ENCODE results near the gene TNRC6C. TPM values are rescaled to one million over a fixed set of nuclear protein-coding genes. Genes with fewer than 3 reads are reported as not detected.
"Not testable (repeated sequence)": the region's sequence is repeated elsewhere in the genome, so short reads cannot be mapped to it uniquely, and the experiment has no call there.

TNRC6C gene
- total RNA-seq, 3 donors from 2014 or later, result 19.6 to 25.0 (median 20.4) TPM

DNA sequence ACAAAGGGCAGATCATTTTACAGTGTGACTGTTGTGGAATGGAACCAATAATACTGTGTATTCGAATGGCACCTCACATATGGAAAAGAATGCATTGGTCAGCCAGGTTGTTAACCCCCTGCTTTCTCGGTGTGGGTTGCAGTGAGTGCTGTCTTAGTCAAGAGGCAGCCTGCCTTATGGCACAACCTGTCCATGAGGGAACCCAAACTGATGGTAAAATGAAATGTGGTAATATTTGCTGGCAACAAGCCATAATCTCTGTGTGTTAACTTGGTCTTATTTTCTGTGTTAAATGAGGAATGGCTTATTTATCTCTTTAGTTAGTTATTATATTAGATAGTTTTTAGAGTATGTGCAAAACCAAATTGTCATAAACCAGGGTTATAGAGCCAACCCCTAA lies 88.4 kb downstream of the TNRC6C start:
- H3K4me1 Mint-ChIP-seq (ENCODE audit: low read depth), result peaks cover 40% of the 10 kb centered on the region

DNA sequence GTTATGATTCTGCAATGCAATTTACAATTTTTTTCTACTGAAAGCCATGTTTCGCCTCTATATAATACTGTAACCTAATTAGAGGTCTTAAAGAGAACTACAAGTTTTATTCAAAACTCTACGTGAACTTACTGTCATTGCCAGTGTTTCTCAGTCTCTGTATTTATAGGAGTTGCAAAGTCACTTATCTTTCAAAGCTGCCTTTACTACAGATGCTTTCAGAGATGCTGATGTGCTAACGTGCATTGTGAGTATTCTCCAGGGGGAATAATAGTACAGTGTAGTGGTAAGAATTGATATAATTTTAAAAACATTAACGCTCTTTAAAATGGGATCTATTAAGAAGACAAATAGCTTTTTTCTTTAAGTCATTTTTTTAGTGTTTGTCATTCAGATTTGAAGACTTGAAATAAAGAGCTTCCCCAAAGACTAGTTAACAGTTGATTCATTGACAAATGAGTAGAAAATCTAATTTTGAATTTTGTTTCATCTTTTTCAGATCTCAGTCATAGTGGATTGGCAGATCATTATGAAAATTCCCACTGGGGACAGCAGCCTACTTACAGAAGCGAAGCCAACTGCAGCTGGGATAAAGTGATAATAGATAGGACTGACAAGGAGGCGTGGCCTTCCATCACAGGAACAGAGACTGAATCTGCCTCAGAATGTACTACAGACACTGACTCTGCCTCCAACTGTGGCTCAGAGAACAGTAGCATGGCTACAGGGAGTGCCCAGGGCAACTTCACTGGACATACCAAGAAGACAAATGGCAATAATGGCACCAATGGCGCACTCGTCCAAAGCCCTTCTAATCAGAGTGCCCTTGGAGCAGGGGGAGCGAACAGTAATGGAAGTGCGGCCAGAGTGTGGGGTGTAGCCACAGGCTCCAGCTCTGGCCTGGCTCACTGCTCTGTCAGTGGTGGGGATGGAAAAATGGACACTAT lies 90.1 kb downstream of the TNRC6C start:
- ATAC-seq, result no peak
- no peaks in the 10 kb centered on the region for H3K9me3 Mint-ChIP-seq
- peaks cover 47% of the 10 kb centered on the region for H3K36me3 Mint-ChIP-seq (ENCODE audit: insufficient read depth)

More for the DNA sequence above, 88.4 kb downstream of the TNRC6C start:
- no peaks in the 10 kb centered on the region for H3K9me3 Mint-ChIP-seq
- DNase-seq, result no peak
- H3K36me3 Mint-ChIP-seq (ENCODE audit: insufficient read depth), result peaks cover 51% of the 10 kb centered on the region
- no peak for ATAC-seq
- no peaks in the 10 kb centered on the region for H3K27me3 Mint-ChIP-seq (ENCODE audit: low read depth)
- no peak overlapping the region for H3K4me3 Mint-ChIP-seq

DNA sequence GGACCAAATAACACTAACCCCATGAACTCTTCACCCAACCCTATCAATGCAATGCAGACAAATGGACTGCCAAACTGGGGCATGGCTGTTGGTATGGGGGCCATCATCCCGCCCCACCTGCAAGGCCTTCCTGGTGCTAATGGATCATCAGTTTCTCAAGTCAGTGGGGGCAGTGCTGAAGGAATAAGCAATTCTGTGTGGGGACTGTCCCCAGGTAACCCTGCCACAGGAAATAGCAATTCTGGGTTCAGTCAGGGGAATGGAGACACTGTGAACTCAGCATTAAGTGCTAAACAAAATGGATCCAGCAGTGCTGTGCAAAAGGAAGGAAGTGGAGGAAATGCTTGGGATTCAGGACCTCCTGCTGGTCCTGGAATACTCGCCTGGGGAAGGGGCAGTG lies 91.1 kb downstream of the TNRC6C start:
- no peak for ATAC-seq
- no peaks in the 10 kb centered on the region for H3K27me3 Mint-ChIP-seq (ENCODE audit: low read depth)
- no peak for DNase-seq
- no peak overlapping the region for H3K4me3 Mint-ChIP-seq
- H3K36me3 Mint-ChIP-seq (ENCODE audit: insufficient read depth), result peaks cover 44% of the 10 kb centered on the region
- peaks cover 26% of the 10 kb centered on the region for H3K4me1 Mint-ChIP-seq (ENCODE audit: low read depth)
- H3K9me3 Mint-ChIP-seq, result no peaks in the 10 kb centered on the region

More for the DNA sequence above, 90.1 kb downstream of the TNRC6C start:
- Mint-ChIP-seq H3K4me3 (no peak overlapping the region), H3K4me1 (ENCODE audit: low read depth) (peaks cover 32% of the 10 kb centered on the region), H3K27me3 (ENCODE audit: low read depth) (no peaks in the 10 kb centered on the region)
- DNase-seq, result no peak

DNA sequence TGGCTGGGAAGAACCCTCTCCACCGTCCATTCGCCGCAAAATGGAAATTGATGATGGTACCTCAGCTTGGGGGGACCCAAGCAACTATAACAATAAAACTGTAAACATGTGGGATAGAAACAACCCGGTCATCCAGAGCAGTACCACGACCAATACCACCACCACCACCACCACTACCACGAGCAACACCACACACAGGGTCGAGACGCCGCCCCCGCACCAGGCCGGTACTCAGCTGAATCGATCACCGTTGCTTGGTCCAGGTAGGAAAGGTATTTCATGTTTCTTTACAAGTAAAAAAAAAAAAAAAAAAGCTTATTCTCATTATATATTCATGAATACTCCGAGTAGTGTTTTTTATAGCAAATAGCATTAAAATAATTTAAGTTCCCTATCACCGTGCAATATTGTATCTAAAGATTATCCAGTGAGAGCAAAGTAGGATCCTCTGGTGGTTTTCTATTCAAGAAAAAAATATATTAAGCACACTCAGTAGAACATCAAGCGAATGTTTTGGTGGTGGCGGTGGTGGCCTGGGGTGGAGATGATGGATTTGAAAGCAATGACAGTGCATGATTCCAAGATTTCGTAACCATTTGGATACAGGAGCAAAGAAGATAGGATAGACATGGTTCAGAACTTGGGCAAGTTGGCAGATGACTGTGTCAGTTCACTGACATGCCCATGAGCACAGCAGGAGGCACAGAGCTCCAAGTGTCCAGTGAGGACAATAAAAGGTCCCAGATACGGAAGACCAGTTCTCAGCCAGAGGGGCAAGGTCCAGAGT lies 92.9 kb downstream of the TNRC6C start:
- ATAC-seq, result no peak
- Mint-ChIP-seq H3K4me1 (ENCODE audit: low read depth) (peaks cover 14% of the 10 kb centered on the region), H3K9me3 (no peaks in the 10 kb centered on the region), H3K36me3 (ENCODE audit: insufficient read depth) (peaks cover 41% of the 10 kb centered on the region), H3K27me3 (ENCODE audit: low read depth) (no peaks in the 10 kb centered on the region), H3K4me3 (no peak overlapping the region)
- no peak for DNase-seq

DNA sequence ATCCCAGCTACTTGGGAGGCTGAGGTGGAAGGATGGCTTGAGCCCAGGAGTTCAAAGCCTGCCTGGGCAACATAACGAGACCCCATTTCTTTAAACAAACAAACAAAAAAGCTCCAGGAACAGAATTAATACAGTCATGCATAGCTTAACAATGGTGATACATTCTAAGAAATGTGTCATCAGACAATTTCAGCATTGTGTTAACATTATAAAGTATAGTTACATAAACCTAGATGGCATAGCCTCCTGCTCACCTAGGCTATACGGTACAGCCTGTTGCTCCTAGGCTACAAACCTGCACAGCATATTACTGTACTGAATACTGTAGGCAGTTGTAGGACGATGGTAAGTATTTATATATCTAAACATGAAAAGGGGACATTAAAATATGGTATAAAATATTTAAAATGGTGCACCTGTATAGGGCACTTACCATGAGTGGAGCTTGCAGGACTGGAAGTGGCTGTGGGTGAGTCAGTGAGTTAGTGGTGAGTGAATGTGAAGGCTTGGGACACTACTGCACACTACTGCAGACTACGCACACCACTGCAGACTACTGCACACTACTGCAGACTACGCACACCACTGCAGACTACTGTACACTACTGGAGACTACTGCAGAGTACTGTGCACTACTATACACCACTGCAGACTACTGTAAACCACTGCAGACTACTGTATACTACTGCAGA lies 95.4 kb downstream of the TNRC6C start:
- H3K27me3 Mint-ChIP-seq (ENCODE audit: low read depth), result no peaks in the 10 kb centered on the region
- ATAC-seq, result no peak
- peaks cover 19% of the 10 kb centered on the region for H3K4me1 Mint-ChIP-seq (ENCODE audit: low read depth)
- H3K9me3 Mint-ChIP-seq, result no peaks in the 10 kb centered on the region
- DNase-seq, result no peak
- peaks cover 31% of the 10 kb centered on the region for H3K36me3 Mint-ChIP-seq (ENCODE audit: insufficient read depth)
- no peak overlapping the region for H3K4me3 Mint-ChIP-seq

DNA sequence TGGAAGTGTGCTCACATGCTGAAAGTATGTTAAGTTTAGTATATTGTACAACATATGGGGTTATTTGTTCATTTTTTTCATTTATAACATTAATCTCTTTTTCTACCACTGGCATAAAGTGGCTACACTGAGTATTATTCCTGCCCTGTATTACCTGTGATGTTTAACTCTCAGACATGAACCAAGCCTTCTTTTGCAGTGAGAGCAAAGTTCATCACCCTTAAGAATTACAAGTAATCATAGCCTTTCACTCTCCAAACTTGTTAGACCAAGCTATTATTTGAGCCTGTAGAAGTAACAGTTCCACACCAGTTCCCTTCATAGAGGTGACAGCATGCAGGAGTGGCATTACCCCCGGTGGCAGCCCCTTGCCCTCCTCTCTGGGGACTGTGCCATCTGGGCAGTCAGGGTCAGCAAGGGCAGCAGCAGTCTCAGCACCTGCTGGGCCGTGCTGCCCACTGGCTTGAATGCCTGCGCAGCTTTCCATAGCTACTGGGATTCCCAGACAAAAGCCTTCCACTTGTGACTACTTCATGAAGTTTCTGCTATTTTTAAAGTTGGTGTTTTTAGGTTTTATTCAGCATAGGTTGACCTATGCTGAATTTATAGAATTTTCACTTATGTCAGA lies 98.7 kb downstream of the TNRC6C start:
- H3K9me3 Mint-ChIP-seq, result no peaks in the 10 kb centered on the region
- DNase-seq, result no peak
- H3K4me3 Mint-ChIP-seq, result no peak overlapping the region
- no peaks in the 10 kb centered on the region for H3K27me3 Mint-ChIP-seq (ENCODE audit: low read depth)
- peaks cover 14% of the 10 kb centered on the region for H3K4me1 Mint-ChIP-seq (ENCODE audit: low read depth)
- H3K36me3 Mint-ChIP-seq (ENCODE audit: insufficient read depth), result peaks cover 11% of the 10 kb centered on the region
- ATAC-seq, result no peak

DNA sequence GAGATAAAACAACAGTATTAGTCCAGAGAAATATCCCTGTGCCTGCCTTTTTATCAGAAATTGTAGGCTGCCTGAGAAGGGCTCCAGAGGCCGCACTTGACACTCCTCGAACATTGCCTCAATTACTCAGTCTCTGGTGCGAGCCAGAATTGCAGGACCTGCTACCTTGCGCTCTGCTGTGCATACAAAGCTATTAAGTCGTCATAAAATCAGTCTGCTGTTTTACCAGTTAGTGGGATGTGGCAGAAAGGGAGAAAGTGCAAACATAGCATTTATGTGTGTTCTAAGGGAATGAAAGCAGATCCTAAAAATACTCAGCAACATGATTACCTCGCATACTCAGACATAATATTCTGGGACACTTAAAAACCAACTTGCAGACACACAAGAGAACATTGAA lies 99.5 kb downstream of the TNRC6C start:
- peaks cover 14% of the 10 kb centered on the region for H3K4me1 Mint-ChIP-seq (ENCODE audit: low read depth)
- no peaks in the 10 kb centered on the region for H3K27me3 Mint-ChIP-seq (ENCODE audit: low read depth)
- DNase-seq, result no peak
- no peak overlapping the region for H3K4me3 Mint-ChIP-seq
- ATAC-seq, result no peak
- no peaks in the 10 kb centered on the region for H3K9me3 Mint-ChIP-seq
- H3K36me3 Mint-ChIP-seq (ENCODE audit: insufficient read depth), result peaks cover 11% of the 10 kb centered on the region

DNA sequence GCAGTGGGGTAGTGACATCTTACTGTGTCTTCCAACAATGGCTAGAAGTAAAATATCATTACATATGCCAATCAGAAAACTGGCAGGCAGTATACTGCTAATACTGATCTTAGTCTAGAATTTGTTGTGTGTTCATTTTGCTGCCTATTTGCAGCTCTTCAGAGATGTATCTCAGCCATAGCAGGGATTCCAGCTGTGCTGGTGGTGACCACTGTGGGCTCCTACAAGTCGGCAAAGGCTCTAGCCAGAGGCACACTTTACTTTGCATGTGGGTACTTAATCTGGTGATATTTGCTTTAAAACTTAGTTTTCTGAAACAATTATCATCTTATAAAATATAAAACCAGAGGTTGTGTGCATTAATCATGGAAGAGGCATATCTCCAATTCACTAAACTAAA lies 100.1 kb downstream of the TNRC6C start:
- peaks cover 19% of the 10 kb centered on the region for H3K4me1 Mint-ChIP-seq (ENCODE audit: low read depth)
- H3K27me3 Mint-ChIP-seq (ENCODE audit: low read depth), result no peaks in the 10 kb centered on the region
- no peaks in the 10 kb centered on the region for H3K9me3 Mint-ChIP-seq
- DNase-seq (no peak), ATAC-seq (no peak)
- no peak overlapping the region for H3K4me3 Mint-ChIP-seq
- H3K36me3 Mint-ChIP-seq (ENCODE audit: insufficient read depth), result peaks cover 9% of the 10 kb centered on the region

DNA sequence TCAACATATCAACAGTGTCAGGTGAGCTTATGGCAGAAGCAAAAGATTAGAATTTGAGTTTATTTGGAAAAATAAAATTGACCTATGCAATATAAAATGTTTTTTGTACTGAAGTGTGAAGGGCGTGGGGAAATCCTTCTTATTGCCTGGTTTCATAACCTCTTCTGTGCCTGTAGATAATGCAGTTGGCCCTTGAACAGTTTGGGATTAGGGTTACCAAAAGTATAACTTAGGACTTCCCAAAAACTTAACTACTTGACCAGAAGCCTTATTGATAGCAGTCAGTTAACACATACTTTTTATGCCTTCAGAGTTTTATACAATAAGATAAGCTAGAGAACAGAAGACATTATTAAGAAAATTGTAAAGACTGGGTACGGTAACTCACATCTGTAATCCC lies 104.1 kb downstream of the TNRC6C start:
- H3K9me3 Mint-ChIP-seq, result no peaks in the 10 kb centered on the region
- peaks cover 16% of the 10 kb centered on the region for H3K4me1 Mint-ChIP-seq (ENCODE audit: low read depth)
- ATAC-seq (no peak), DNase-seq (no peak)
- H3K4me3 Mint-ChIP-seq, result no peak overlapping the region
- peaks cover 8% of the 10 kb centered on the region for H3K36me3 Mint-ChIP-seq (ENCODE audit: insufficient read depth)
- H3K27me3 Mint-ChIP-seq (ENCODE audit: low read depth), result no peaks in the 10 kb centered on the region

DNA sequence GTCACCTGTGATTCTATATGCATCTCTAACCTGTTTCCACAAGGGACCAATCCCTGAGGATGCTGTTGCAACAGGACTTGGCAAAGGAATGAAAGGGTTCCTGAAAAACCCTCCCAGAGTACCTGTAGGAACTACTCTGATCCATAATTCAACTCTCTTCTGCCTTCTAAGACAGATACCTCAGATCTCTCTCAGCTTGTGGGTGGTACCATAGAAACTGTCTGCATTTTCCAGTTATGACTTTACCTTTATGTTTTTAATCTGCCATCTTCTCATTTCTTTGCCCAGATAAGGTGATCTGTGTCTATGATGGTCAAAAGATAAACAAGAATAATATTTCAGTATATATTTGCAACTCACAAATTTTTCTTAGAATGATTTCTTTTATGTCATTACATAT lies 105.0 kb downstream of the TNRC6C start:
- H3K27me3 Mint-ChIP-seq (ENCODE audit: low read depth), result no peaks in the 10 kb centered on the region
- peaks cover 10% of the 10 kb centered on the region for H3K36me3 Mint-ChIP-seq (ENCODE audit: insufficient read depth)
- H3K4me1 Mint-ChIP-seq (ENCODE audit: low read depth), result peaks cover 12% of the 10 kb centered on the region
- ATAC-seq (peak in 1 of 2 donors; percentile 62), DNase-seq (no peak)
- no peak overlapping the region for H3K4me3 Mint-ChIP-seq
- no peaks in the 10 kb centered on the region for H3K9me3 Mint-ChIP-seq

DNA sequence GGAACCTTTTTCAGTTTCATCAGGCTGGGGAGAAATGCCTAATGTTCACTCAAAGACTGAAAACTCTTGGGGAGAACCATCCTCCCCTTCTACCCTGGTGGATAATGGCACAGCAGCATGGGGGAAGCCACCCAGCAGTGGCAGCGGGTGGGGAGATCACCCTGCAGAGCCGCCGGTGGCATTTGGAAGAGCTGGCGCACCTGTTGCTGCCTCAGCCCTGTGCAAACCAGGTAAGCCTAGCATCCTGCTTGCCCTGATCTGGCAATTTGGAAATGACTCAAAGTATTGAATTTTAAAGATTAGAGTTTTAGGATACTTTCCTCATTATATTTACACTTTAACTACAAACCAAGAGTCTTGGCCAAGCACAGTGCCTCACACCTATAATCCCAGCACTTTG lies 106.2 kb downstream of the TNRC6C start:
- no peak for ATAC-seq

DNA sequence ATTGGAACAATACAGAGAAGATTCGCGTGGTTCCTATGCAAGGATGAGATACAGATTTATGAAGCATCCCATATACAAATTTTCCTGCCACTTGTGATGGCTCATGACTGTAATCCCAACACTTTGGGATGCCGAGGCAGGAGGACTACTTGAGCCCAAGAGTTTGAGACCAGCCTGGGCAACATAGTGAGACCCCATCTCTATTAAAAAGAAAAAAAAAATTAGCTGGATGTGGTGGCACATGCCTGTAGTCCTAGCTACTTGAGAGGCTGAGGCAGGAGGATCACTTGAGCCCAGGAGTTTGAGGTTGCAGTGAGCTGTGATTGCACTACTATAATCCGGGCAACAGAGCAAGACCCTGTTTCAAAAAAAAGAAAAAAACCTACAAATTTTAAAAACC lies 108.5 kb downstream of the TNRC6C start:
- not testable (repeated sequence) for DNase-seq; H3K4me3 Mint-ChIP-seq; H3K4me1 Mint-ChIP-seq (ENCODE audit: low read depth); ATAC-seq; H3K27me3 Mint-ChIP-seq (ENCODE audit: low read depth); H3K9me3 Mint-ChIP-seq
- H3K36me3 Mint-ChIP-seq (ENCODE audit: insufficient read depth), result peaks cover 21% of the 10 kb centered on the region

More for the DNA sequence above, 106.2 kb downstream of the TNRC6C start:
- H3K4me1 Mint-ChIP-seq (ENCODE audit: low read depth), result peaks cover 10% of the 10 kb centered on the region
- no peak overlapping the region for H3K4me3 Mint-ChIP-seq
- peaks cover 13% of the 10 kb centered on the region for H3K36me3 Mint-ChIP-seq (ENCODE audit: insufficient read depth)
- no peak for DNase-seq
- no peaks in the 10 kb centered on the region for H3K9me3 Mint-ChIP-seq
- H3K27me3 Mint-ChIP-seq (ENCODE audit: low read depth), result no peaks in the 10 kb centered on the region

DNA sequence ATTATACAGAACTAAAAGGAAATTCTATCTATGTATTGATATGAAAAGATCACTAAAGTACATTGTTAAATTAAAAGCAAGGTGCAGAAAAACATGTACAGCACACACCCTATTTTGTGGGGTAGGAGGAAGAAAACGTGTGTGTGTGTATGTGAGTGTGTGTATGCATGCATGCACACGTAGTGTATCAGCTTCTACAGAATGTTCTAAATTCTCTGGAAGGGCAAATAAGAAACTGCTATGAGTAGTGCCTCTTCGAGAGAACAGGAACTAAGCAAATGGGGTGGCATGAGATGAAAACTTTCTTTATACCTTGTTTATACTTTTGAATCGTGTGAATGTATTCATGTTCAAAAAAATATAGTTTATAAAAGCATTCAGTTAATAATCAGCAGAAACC lies 111.2 kb downstream of the TNRC6C start:
- Mint-ChIP-seq H3K9me3 (no peaks in the 10 kb centered on the region), H3K4me1 (ENCODE audit: low read depth) (no peaks in the 10 kb centered on the region), H3K4me3 (no peak overlapping the region), H3K27me3 (ENCODE audit: low read depth) (no peaks in the 10 kb centered on the region), H3K36me3 (ENCODE audit: insufficient read depth) (peaks cover 35% of the 10 kb centered on the region)
- DNase-seq (no peak), ATAC-seq (no peak)

DNA sequence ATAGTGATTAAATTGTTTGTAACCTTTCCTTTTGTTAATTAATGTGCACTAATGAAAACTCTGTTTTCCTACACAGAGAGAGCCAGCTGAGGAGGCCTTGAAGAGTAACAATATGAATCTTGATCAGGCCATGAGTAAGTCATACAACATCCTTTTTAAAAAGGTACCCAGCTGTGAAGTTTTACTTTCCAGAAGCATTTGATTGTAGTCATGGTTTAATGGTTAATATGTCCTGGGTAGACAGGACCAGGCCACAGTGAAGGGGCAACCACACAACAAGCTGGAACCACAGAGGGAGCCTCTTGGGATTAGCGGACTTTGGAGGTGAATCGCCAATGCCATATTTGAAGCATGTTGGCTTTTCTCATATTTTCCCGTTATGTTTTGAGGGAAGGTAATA lies 114.5 kb downstream of the TNRC6C start:
- no peaks in the 10 kb centered on the region for H3K9me3 Mint-ChIP-seq
- no peaks in the 10 kb centered on the region for H3K27me3 Mint-ChIP-seq (ENCODE audit: low read depth)
- peaks cover 41% of the 10 kb centered on the region for H3K36me3 Mint-ChIP-seq (ENCODE audit: insufficient read depth)
- DNase-seq (no peak), ATAC-seq (no peak)
- no peak overlapping the region for H3K4me3 Mint-ChIP-seq
- H3K4me1 Mint-ChIP-seq (ENCODE audit: low read depth), result no peaks in the 10 kb centered on the region
